CD4-positive, alpha-beta T cell treated with Interleukin-15 for 1 hour (primary cell): Measurements from ENCODE around the gene LURAP1L.

Experiments used
- DNase-seq: peaks from one replicate; pipeline ENCODE4 v3.0.0-alpha.2; 2020

LURAP1L gene

DNA sequence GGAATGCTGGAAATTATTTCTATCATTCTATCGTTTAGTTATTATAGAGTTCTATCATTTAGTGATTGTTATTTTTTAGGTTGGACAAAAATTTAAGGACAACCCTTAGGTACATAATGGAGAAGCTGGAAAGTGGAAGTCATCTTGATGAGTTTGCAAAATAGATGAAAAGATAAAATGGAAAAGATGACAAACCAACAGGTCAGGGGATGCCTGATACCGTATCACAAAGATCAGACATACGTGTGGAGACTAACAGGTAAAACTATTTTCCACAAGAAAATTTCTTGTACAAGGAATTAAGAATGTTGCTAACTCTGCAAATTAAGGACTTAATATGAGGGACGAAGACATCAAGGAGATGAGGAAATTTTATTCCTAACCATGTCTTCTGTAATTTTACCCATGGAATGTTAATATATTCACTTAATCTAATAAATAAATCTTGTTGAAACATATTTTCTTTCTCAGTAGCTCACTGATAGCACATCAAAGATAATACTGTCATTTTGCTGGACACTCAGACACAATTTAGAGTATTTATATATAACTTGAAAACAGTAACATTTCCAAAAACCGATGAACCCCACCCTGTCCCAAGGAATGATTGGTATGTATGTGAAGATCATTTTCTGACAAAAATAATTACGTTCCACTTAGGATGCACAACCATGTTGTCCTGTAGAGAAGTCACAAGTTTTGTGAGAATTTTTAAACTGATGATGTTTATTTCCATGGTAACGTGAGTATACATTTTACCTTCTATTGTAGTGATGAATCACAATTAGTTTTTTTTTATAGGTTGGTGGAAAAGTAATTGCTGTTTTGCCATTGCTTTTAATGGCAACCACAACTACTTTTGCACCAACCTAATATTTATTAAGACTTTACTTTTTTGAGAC, 2.6 kb downstream of the LURAP1L start:
- DNase-seq = no peak

DNA sequence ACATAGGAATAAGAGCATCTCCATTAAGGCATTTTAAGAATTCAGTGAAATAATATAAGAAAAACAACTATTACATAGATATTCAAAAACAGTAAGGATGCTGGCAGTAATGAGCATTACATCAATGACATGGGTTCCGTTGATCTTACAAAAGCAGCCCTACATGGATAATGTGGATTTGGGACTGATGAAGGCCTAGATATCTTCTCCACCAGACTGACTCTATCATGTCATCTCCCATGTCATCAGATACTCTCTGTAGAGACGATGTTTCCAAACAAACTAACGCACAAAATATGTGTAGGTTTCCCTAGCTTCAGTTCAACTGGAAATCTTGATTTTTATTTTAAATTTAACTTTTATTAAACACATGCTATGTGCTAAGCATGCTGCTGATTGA, 3.6 kb downstream of the LURAP1L start:
- DNase-seq = no peak

DNA sequence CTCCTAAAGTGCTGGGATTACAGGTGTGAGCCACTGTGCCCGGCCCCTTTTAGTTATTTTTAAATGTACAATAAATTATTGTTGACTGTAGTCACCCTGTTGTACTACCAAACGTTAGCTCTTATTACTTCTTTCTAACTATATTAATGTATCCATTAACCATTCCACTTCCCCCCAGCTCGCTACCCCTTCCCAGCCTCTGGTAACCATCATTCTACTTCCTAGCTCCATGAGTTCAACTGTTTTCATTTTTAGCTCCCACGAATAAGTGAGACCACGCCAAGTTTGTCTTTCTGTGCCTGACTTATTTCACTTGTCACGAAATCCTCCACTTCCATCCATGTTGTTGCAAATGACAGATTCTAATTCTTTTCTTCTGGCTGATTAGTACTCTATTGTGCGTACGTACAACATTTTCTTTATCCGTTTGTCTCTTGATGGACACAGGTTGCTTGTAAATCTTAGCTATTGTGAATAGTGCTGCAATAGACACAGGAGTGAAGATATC, 6.5 kb downstream of the LURAP1L start:
- no peak for DNase-seq

DNA sequence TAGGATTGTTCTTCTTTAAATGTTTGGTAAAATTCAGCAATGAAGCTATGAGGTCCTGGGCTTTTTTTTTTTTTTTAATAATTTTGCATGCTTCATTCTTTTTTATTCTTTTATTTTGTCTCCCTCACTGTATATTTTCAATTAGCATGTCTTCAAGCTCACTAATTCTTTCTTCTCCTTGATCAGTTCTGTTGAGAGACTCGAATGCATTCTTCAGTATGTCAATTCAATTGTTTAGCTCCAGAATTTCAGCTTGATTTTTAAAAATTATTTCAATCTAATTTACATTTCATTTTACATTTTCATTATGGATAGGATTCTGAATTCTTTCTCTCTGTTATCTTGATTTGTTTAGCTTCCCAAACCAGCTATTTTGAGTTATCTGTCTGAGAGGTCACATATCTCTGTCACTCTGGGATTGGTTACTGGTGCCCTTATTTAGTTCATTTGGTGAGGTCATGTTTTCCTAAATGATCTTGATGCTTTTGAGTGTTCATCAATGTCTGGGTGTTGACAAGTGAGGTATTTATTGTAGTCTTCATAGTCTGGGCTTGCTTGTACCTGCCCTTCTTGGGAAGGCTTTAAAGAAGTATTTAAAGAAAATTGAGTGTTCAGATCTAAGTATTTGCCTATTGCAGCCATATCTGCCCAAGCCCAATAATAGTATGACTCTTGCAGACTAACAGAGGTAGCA, 9.1 kb downstream of the LURAP1L start:
- no peak for DNase-seq

DNA sequence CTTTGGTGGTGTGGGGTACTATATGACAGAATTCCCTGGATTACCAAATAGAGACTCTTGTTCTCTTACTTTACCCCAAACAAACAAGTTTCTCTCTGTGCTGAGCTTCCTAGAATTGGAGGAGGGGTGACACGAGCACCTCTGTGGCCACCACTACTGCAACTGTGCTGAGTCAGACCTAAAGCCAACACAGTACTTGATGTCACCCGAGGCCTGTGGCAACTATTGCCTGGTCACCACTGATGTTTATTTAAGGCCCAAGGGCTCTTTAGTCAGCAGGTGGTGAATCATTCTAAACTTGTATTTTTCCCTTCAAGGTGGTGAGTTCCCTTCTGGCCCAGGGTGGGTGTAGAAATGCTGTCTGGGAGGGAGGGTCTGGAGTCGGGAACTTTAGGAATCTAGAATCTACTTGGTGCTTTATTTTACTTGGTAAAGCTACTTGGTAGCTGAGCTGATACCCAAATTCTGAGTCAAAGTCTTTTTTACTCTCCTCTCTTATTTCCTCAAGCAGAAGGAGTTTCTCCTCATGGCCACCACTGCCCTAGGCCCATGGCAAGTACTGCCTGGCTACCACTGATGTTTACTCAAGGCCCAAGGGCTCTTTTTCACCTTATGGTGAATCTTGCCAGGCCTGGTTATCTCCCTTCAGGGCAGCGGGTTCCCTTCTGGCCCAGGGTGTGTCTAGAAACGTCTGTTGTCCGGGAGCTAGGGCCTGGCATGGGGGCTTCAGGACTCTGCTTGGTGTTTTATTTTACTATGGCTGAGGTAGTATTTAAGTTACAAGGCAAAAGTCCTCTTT, 9.8 kb downstream of the LURAP1L start:
- DNase-seq = no peak

DNA sequence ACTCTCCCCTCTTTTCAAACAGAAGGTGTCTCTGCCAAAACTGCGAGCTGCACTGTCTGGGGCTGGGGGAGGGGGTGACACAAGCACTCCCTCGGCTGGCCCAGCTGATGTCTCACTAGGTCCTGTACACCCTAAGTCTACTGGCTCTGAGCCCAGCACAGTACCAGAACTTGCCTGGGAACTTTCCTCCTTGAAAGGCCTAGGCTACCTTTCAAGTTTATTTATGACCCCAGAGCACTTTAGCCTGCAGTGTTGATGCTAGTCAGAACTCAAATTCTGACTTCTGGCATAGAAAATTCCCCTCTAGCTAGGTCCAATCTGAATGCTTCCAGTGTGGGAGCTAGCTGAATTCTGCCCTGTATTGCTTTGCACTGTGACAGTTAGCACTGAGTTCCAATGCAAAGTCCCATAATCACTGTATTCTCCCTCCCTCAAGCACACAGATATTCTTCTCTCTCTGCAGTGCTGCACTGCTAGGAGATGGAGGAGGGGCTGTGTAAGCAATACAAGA, 10.5 kb downstream of the LURAP1L start:
- no peak for DNase-seq

DNA sequence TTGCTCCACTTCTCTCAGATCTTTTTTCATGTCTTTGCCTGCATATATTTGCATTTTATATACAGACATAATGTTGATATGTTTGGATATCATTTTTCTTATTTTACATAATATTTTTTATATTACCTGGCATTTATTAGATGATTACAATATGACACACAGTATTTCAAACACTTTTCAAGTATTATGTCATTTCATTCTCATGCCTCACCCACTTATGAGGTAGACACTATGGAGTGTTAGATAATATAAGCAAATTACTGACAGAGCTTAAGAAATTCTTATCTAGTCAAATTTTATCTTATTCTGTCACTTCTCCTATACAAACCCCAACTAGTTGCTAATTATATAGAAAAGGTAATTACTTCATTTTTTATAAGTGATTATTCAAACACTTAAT, 11.1 kb downstream of the LURAP1L start:
- no peak for DNase-seq

DNA sequence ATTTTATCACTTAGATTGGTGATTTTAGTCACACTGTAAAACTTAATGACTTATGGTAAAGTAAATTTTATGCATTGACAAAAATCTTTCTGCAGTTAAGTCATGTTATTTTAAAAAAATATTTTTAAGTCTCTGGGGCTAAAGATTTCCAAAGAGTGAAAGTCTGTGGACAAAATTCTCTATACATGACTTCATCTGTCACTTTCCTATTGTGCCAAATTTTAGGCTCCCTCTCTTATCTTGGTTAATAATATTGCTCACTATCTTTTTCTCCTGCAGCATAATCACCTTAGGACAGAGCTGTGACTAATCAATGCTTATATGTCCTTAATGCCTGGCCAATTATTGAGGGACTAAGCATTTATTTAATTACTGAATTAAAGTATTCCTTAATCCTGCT, 15.2 kb downstream of the LURAP1L start:
- DNase-seq = no peak

DNA sequence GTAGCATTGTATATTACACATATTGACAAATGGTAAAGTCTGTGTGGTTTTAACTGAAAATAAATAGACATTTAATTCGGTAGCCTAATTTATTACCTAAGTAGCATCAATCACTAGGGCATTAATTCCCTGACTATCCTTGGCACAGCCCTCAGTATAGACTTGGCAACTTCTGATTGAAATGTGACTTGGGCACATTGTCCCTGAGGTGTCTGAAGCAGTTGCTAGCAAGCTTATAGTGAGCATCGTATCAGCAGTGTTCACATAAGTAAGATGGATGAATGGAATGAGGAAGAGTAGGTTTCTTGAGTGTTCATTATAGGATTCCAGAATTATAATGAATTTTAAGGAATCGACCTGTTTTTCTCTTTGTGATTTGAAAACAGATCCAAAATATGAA, 16.1 kb downstream of the LURAP1L start:
- DNase-seq = no peak

DNA sequence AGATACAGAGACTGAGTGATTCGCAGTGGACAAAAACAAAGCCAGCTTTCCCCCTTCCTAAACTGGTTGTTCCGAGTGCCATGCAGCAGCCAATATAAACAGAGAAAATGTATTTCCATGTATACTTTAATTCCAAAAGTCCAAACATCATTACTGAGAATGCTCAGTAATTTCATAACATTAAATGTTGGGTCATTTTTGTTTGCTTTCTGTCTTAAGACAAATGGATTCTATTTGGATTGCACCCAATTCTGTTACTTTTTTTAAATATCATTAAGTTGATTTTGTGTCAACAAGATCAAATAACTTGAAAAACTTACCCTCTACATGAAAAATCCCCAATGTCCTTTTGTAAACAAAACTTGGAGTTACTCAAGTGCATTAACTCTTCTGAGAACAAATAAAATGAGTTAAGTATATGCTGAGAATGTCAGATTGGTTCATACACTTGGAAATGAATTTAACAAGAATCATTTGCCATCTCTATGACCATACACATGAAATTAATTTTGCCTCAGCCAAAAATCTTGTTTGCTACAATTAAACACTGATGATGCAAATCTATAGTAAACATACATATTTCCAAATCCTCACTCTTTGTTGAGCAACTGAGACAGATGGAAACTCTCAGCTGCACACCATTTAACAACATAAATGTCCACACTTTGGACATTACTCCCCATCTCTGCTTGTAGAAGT, 19.4 kb downstream of the LURAP1L start:
- no peak for DNase-seq

DNA sequence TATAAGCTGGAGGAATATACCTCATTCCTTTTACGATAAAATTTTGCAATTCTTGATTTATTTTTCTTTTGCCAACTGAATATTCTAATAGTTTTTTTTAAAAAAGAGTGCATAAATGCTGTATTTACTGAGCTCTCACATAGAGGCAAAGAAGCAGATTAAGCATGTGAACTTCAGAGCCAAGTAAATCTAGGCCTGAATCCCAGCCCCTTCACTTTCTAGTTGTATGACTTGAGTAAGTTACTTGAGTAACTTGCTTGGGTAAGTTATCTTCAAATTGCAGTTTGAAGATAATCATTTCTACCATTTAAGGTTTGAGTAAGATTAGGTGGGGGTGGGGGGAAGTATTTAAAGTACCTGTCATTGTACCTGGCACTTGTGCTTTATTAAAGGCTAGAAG, 21.8 kb downstream of the LURAP1L start:
- no peak for DNase-seq

DNA sequence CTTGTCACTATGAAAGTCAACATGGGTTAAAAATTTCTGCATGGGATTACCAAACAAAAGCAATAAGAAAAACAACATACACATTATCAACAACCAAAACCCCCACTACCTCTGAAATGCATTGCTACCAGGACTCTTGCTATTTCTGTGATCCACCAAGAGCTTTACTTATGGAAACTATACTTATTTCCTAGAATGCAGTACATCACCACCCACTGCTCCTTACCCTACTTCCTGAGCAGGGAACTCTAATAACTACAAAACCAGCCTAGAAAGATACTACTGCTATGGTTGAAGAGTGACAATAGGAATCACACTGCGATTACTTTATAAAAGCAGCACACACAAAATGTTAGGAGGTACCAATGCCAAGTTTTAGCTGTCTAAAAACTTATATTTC, 22.2 kb downstream of the LURAP1L start:
- no peak for DNase-seq

DNA sequence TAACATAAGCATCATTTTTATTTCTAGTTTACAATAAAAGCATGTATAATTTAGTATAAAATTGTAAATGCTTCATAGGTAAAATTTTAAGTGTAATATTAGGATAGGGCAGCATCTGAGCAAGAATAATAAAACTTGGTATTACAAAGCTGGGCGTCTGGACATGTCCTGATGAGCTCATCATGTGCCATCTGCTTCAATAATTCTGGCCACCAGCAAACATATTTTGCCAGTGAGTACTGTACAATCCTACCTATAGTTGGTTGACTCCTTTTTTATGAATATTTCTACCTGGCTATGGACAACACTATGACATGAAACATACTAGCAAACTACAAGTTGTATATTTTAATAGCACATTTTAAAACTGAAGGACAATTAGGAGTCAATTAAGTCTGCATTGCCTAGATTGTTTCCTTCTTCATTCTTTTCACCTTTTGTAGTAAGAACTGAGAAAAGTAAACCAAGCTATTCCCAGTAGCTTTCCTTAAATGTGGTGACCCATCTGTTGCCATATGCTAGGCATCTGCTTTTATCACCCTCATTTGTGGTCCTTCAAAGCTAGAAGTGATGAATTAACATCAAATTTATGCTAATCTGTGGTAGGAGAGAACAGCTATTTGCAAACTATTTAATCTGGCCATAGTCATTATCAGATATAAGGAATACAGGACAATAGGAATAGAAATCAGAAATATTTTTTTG, 23.4 kb downstream of the LURAP1L start:
- no peak for DNase-seq

DNA sequence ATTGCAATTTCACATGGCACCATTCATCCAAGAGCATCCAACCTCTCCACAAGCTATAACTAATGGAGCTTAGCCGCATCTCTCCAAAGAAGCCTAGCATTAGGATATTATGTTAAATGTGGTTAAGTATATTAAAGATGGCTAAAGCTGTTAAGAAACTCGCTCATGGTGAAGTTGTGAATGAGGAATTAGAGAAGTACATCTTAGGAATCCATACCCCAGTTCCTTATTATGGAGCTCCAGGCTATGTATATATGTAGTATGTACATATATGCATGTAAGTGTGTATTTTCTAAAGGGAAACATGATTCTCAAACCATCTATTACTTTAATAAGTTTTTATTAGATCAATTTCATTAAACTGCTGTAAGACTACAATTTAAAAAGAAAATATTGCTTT, 26.4 kb downstream of the LURAP1L start:
- no peak for DNase-seq

DNA sequence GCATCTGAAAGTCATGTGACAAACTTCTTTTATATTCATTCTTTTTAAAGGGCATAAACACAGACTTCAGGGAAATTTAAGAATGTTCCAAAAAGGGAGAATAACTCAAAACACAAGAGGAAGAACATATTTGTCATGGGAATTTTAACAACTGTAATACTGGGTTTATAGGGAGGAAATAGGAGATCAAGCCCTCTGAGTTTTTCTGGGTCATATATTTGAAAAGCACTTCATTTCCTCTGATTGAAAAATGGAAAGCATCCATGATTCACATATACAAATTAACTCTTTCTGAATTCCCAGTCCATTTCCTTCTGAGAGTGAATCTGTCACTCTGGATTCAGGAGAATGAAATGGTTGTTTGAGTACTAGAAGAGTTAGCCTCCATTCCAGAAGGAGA, 26.8 kb downstream of the LURAP1L start:
- no peak for DNase-seq

DNA sequence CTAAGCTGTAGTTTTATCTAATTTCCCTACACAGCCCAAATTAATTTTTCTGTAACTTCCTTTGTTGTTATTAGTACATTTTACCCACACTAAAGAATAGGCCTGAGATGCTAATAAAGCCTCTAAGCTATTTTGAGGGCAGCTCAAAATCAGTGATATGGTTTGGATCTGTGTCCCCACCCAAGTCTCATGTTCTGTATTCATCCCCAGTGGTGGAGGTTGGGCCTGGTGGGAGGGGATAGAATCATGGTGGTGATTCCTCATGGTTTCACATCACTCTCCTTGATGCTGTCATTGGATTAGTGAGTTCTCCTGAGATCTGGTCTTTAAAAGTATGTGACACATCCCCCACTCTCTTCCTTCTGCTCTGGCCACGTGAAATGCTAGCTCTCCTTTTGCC, 27.3 kb downstream of the LURAP1L start:
- no peak for DNase-seq

DNA sequence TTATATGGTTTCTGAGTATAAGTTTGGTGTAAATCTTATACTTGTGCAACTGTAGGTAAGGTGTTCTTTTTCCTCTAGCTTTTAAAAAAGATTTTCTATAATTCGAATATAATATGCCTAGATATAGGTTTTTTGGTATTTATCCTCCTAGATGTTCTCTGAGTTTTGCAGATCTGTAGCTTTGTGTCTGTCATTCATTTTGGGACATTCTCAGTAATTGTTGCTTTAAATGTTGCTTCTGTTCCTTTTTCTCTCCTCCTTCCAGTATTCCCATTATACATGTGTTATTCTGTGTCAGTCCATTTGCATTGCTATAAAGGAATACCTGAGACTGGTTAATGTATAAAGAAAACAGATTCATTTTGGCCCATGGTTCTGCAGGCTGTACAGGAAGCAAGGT, 33.7 kb downstream of the LURAP1L start:
- DNase-seq = no peak

DNA sequence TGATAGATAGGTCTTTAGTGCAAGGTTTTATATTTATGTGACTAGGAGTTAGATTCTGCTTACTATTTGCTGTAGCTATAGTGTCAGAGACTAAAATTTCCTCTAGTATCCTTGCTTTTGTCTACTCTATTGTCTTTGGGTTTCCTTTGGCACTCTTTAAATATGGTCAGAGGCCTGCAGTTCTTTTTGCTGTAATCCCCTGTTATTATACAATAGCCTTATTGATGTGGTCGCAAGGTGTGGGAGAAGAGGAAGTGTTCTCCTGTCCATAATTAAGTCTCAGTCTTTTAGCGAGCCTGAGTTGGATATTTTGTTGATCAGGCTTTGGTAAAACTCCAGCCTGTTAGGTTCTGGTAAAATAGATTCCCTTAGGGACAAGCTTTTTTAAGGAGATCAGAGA, 34.9 kb downstream of the LURAP1L start:
- no peak for DNase-seq

DNA sequence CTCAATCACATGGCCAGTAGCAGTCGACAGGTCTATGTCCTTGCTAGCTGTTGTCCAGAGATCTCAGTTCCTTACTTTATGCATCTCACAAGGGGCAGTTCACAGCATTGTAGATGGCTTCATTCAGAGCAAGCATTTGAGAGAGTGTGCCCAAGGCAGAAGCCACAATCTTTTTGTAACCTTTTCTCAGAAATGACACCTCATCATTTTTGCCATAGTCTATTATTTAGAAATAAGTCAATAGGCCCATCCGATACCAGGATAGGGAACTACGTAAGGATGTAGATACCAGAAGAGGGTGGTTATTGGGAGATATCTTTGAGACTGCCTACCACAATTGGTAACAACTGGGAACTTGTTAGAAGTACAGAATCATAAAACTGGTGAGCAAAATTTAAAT, 37.1 kb downstream of the LURAP1L start:
- DNase-seq = no peak

DNA sequence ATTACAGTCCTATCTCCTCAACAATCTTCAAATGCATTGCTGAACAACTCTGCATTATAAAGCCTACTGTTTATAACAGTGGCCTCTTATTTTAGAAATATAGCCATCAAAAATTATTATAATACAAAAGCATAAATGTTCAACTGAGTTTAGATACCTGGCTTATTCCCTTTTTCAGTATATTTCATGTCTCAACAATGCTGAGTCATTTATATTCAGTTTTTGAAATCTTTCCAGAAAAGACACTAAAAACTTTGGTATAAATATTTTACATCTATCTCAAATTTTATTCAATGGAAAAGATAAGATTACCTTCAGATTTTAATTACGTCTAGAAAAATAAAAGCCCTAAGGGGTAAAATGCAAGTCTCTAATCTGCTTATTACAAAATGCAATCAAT, 37.9 kb downstream of the LURAP1L start:
- DNase-seq = no peak

DNA sequence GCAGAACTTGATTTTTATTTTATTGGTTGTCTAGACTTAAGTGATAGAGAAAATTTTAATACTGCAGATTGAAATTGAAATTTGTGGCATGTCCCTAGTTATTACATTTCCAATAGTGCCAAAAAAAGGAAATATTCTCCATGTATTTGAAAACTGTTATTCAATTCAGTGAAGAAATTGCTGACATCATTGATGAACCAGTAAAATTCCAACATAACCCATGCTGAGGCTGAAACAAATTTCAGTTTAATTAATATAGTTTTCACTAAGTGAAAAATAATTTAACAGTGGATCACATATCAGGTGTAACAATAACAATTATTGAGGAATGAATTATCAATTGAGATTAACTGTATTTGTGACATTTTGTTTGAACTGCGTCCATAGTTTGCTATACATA, 38.7 kb downstream of the LURAP1L start:
- no peak for DNase-seq
